IMR-90 (cell line): ENCODE results near the gene ZBTB32. TPM values are rescaled to one million over a fixed set of nuclear protein-coding genes. Genes with fewer than 3 reads are reported as not detected.

Experiments used
- ATAC-seq: fragments of 200-7000 bp; cut with Tn5 transposase; 2 replicates; pipeline ENCODE4 v1.9.1; 2020; ENCODE audit warnings: low read depth, mild to moderate bottlenecking, moderate library complexity
- BruUV-seq: library from RNA; stranded (reverse); fragments of 400-500 nt; replicated peaks from 2 replicates; lab custom pipeline; 2021; lab: Mats Ljungman, UMichigan
- CTCF ChIA-PET: fragments of 300-600 bp; formaldehyde crosslinking; extraction: SDS; loops from one replicate; lab custom pipeline; 2021; ENCODE audit warnings: antibody characterized with exemption; lab: Yijun Ruan, JAX
- POLR2A ChIA-PET: fragments of 300-600 bp; sonication (Branson Sonifier 250); formaldehyde crosslinking; loops from one replicate; lab custom pipeline; 2022; ENCODE audit warnings: antibody characterized with exemption; ENCODE audit not compliant: unreplicated experiment; lab: Charles Lee
- DNase-seq: peaks from one replicate; pipeline ENCODE4 v3.0.0; 2013
- H2AFZ ChIP-seq: replicated peaks from 2 replicates; pipeline ENCODE3; 2013; ENCODE audit warnings: low read length, mild to moderate bottlenecking; ENCODE audit not compliant: poor library complexity
- H2AK5ac ChIP-seq: 2 replicates; pipeline ENCODE4 v1.6.1; 2013; ENCODE audit warnings: low read depth, low read length, inconsistent platforms
- H2AK9ac ChIP-seq: replicated peaks from 2 replicates; pipeline ENCODE3; 2013; ENCODE audit warnings: mild to moderate bottlenecking, low read depth, low read length, moderate library complexity; ENCODE audit not compliant: poor library complexity
- H2BK120ac ChIP-seq: 2 replicates; pipeline ENCODE4 v1.6.1; 2013; ENCODE audit warnings: low read depth, low read length, inconsistent platforms
- H2BK15ac ChIP-seq: 3 replicates; pipeline ENCODE4 v1.6.1; 2013; ENCODE audit warnings: low read depth, low read length, inconsistent platforms
- H2BK20ac ChIP-seq: 2 replicates; pipeline ENCODE4 v1.6.1; 2013; ENCODE audit warnings: low read depth, mild to moderate bottlenecking, inconsistent platforms, low read length, moderate library complexity
- H2BK5ac ChIP-seq: 2 replicates; pipeline ENCODE4 v1.6.1; 2013; ENCODE audit warnings: mild to moderate bottlenecking, low read depth, low read length, inconsistent platforms; ENCODE audit not compliant: poor library complexity, severe bottlenecking
- H3K14ac ChIP-seq: replicated peaks from 2 replicates; pipeline ENCODE4 v1.6.1; 2013; ENCODE audit warnings: low read depth, low read length, inconsistent platforms
- H3K18ac ChIP-seq: 2 replicates; pipeline ENCODE4 v1.6.1; 2013; ENCODE audit warnings: low read depth, low read length, control low read depth
- H3K23ac ChIP-seq: 2 replicates; pipeline ENCODE4 v1.6.1; 2013; ENCODE audit warnings: low read depth, low read length, inconsistent platforms
- H3K27ac ChIP-seq: 2 replicates; pipeline ENCODE4 v1.5.1; 2013; ENCODE audit warnings: mild to moderate bottlenecking, control low read depth, low read length; ENCODE audit not compliant: insufficient read depth
- H3K27me3 ChIP-seq: 2 replicates; pipeline ENCODE4 v1.6.1; 2013; ENCODE audit warnings: low read length; ENCODE audit not compliant: control insufficient read depth, insufficient read depth
- H3K36me3 ChIP-seq: 2 replicates; pipeline ENCODE4 v1.6.1; 2013; ENCODE audit warnings: low read length, mixed read lengths; ENCODE audit not compliant: control insufficient read depth, insufficient read depth
- H3K4ac ChIP-seq: 2 replicates; pipeline ENCODE4 v1.6.1; 2013; ENCODE audit warnings: low read depth, low read length, inconsistent platforms
- H3K4me1 ChIP-seq: 2 replicates; pipeline ENCODE4 v1.6.1; 2013; ENCODE audit warnings: low read length, mixed read lengths; ENCODE audit not compliant: control insufficient read depth, insufficient read depth
- H3K4me2 ChIP-seq: 2 replicates; pipeline ENCODE4 v1.6.1; 2013; ENCODE audit warnings: low read depth, mild to moderate bottlenecking, control low read depth, low read length, moderate library complexity
- H3K4me3 ChIP-seq: 2 replicates; pipeline ENCODE4 v1.5.1; 2013; ENCODE audit warnings: low read depth, mild to moderate bottlenecking, control low read depth, low read length, moderate library complexity; ENCODE audit not compliant: insufficient read depth
- H3K56ac ChIP-seq: 2 replicates; pipeline ENCODE4 v1.6.1; 2013; ENCODE audit warnings: low read length, inconsistent platforms; ENCODE audit not compliant: insufficient read depth; ENCODE audit errors: extremely low read depth
- H3K79me1 ChIP-seq, 2 experiments: 2 replicates each; pipeline ENCODE4 v1.6.1; 2013; ENCODE audit warnings: low read length in 2 of 2, inconsistent platforms in 1 of 2, low read depth in 1 of 2
- H3K9ac ChIP-seq: 2 replicates; pipeline ENCODE4 v1.6.1; 2013; ENCODE audit warnings: low read depth, low read length, control low read depth
- H3K9me1 ChIP-seq: 2 replicates; pipeline ENCODE4 v1.6.1; 2013; ENCODE audit warnings: low read length, inconsistent platforms; ENCODE audit not compliant: insufficient read depth
- H3K9me3 ChIP-seq: 2 replicates; pipeline ENCODE4 v1.6.1; 2013; ENCODE audit warnings: low read length; ENCODE audit not compliant: control insufficient read depth, insufficient read depth
- H4K20me1 ChIP-seq: 2 replicates; pipeline ENCODE4 v1.6.1; 2013; ENCODE audit warnings: low read length, inconsistent platforms; ENCODE audit not compliant: insufficient read depth
- H4K5ac ChIP-seq: 2 replicates; pipeline ENCODE4 v1.6.1; 2013; ENCODE audit warnings: mild to moderate bottlenecking, low read depth, low read length, control low read depth
- H4K8ac ChIP-seq, 2 experiments: 2 replicates each; pipeline ENCODE4 v1.6.1; 2013; ENCODE audit warnings: low read depth in 2 of 2, low read length in 2 of 2, control low read depth in 1 of 2, inconsistent platforms in 1 of 2
- H4K91ac ChIP-seq: 2 replicates; pipeline ENCODE4 v1.6.1; 2013; ENCODE audit warnings: low read depth, low read length, inconsistent platforms; ENCODE audit not compliant: insufficient read depth
- BHLHE40 ChIP-seq: fragments of 150-350 bp; IDR thresholded peaks from 2 replicates; pipeline ENCODE4 v1.6.1; 2016; ENCODE audit warnings: mild to moderate bottlenecking, low read depth, low read length
- CEBPB ChIP-seq: IDR thresholded peaks from 2 replicates; pipeline ENCODE4 v1.6.1; 2012; ENCODE audit warnings: low read depth, low read length, improper control_type of control experiment
- CHD1 ChIP-seq: IDR thresholded peaks from 2 replicates; pipeline ENCODE4 v1.6.1; 2012; ENCODE audit warnings: low read depth, low read length, improper control_type of control experiment
- CTCF ChIP-seq: conservative IDR thresholded peaks from 2 replicates; pipeline ENCODE4 v1.5.1; 2012; ENCODE audit warnings: mild to moderate bottlenecking, low read depth, low read length, improper control_type of control experiment
- ELK1 ChIP-seq: fragments of 150-350 bp; IDR thresholded peaks from 2 replicates; pipeline ENCODE4 v1.6.1; 2016; ENCODE audit warnings: low read depth, mild to moderate bottlenecking, low read length, moderate library complexity, borderline replicate concordance
- FOS ChIP-seq: fragments of 150-350 bp; IDR thresholded peaks from 2 replicates; pipeline ENCODE4 v1.6.1; 2016; ENCODE audit warnings: low read depth, low read length
- MAFK ChIP-seq: IDR thresholded peaks from 2 replicates; pipeline ENCODE4 v1.6.1; 2012; ENCODE audit warnings: low read depth, low read length, improper control_type of control experiment
- MAZ ChIP-seq: IDR thresholded peaks from 2 replicates; pipeline ENCODE4 v1.6.1; 2012; ENCODE audit warnings: low read depth, mild to moderate bottlenecking, low read length, improper control_type of control experiment, moderate library complexity, borderline replicate concordance
- MXI1 ChIP-seq: IDR thresholded peaks from 2 replicates; pipeline ENCODE4 v1.6.1; 2012; ENCODE audit warnings: low read depth, mild to moderate bottlenecking, low read length, moderate library complexity, borderline replicate concordance
- NFE2L2 ChIP-seq: fragments of 150-350 bp; IDR thresholded peaks from 2 replicates; pipeline ENCODE4 v1.6.1; 2016; ENCODE audit warnings: low read depth, mild to moderate bottlenecking, low read length
- POLR2A ChIP-seq: IDR thresholded peaks from 2 replicates; pipeline ENCODE4 v1.6.1; 2012; ENCODE audit warnings: mild to moderate bottlenecking, low read depth, low read length
- RAD21 ChIP-seq: IDR thresholded peaks from 2 replicates; pipeline ENCODE4 v1.6.1; 2012; ENCODE audit warnings: low read length, improper control_type of control experiment
- RCOR1 ChIP-seq: IDR thresholded peaks from 2 replicates; pipeline ENCODE4 v1.6.1; 2012; ENCODE audit warnings: mild to moderate bottlenecking, low read length, improper control_type of control experiment; ENCODE audit not compliant: insufficient replicate concordance
- RFX5 ChIP-seq: IDR thresholded peaks from 2 replicates; pipeline ENCODE4 v1.8.0; 2012; ENCODE audit warnings: low read depth, mild to moderate bottlenecking, low read length, moderate library complexity
- SMC3 ChIP-seq: fragments of 150-350 bp; IDR thresholded peaks from 2 replicates; pipeline ENCODE4 v1.6.1; 2016; ENCODE audit warnings: low read depth, mild to moderate bottlenecking, antibody characterized with exemption, low read length, moderate library complexity
- USF2 ChIP-seq: fragments of 150-350 bp; IDR thresholded peaks from 2 replicates; pipeline ENCODE4 v1.6.1; 2017; ENCODE audit warnings: mild to moderate bottlenecking, antibody characterized with exemption, low read length, low read depth
- WGBS, 2 experiments: methylation state at CpG; one replicate each; pipeline versions ENCODE4 v1.1.5 to v1.1.7; 2013; ENCODE audit warnings: missing lambda C conversion rate in 2 of 2; ENCODE audit not compliant: insufficient read length in 1 of 2; ENCODE audit errors: extremely low coverage in 2 of 2; 5-methylcytosine and 5-hydroxymethylcytosine counted together
- dilution Hi-C: fragments of 300-500 bp; cut with HindIII; formaldehyde crosslinking; loops from one replicate; pipeline ENCODE4 v1.14.3; 2018; ENCODE audit warnings: low sequenced_read_pairs; ENCODE audit not compliant: unreplicated experiment
- in situ Hi-C: fragments of 300-500 bp; cut with MboI; formaldehyde crosslinking; loops from 3 replicates; pipeline ENCODE4 v1.14.3; 2019; ENCODE audit warnings: low sequenced_read_pairs, inconsistent platforms, mixed read lengths
- intact Hi-C: fragments of 100-400 bp; cut with micrococcal nuclease; formaldehyde crosslinking; loops from 2 replicates; pipeline ENCODE4 v1.10.0; 2022
- polyA plus RNA-seq, 3 experiments: library from polyadenylated mRNA; depleted of rRNA; stranded (reverse); fragments of >200 nt; gene quantifications; 2 replicates each; pipeline ENCODE4 v1.2.3, GENCODE V29; 2012; ENCODE audit warnings: low replicate concordance in 1 of 3
- total RNA-seq: library from RNA; depleted of rRNA; stranded (reverse); fragments of >200 nt; gene quantifications from 2 replicates; pipeline ENCODE4 v1.2.3, GENCODE V29; 2012

ZBTB32 gene
- total and polyA plus RNA-seq, 2 of the 4 experiments (the other 2 are of a cell fraction), result not detected

GRCh38 chr19:35746531-35746930, 42.2 kb downstream of the ZBTB32 start:
- H2BK5ac ChIP-seq, result no peak overlapping the region
- no peak overlapping the region for H3K18ac ChIP-seq
- no peak for TF ChIP-seq MAZ
- TF ChIP-seq RAD21, result no peak
- TF ChIP-seq FOS, result no peak
- no peak for TF ChIP-seq MAFK
- TF ChIP-seq NFE2L2, result no peak
- no peak for TF ChIP-seq SMC3
- no peak for TF ChIP-seq ELK1
- TF ChIP-seq POLR2A, result no peak
- TF ChIP-seq CTCF, result no peak
- no peak for TF ChIP-seq RCOR1
- no peak for TF ChIP-seq MXI1
- no peak for TF ChIP-seq RFX5
- TF ChIP-seq CEBPB, result no peak
- TF ChIP-seq CHD1, result no peak
- TF ChIP-seq USF2, result no peak
- TF ChIP-seq BHLHE40, result no peak
- no peak overlapping the region for H3K23ac ChIP-seq
- H4K5ac ChIP-seq, result no peak overlapping the region
- ChIA-PET POLR2A (no interaction called here), CTCF (interaction anchor here (1.4 kb wide), 1 partner anchor 185 kb away, joined by 3 read pairs; no protein-coding TSS in a partner anchor)
- H2BK120ac ChIP-seq, result no peak overlapping the region
- H3K79me1 ChIP-seq, result peaks cover 5 to 55% of the 10 kb centered on the region in 2 experiments; a peak in 3 of 4 replicates
- H3K9me3 ChIP-seq, result no peaks in the 10 kb centered on the region
- H3K36me3 ChIP-seq, result no peaks in the 10 kb centered on the region
- no peak overlapping the region for H3K4me3 ChIP-seq
- H4K20me1 ChIP-seq, result no peaks in the 10 kb centered on the region
- H2AFZ ChIP-seq, result no peak overlapping the region
- H2AK9ac ChIP-seq, result peak overlapping the region; percentile 98
- no peak overlapping the region for H3K4ac ChIP-seq
- H3K56ac ChIP-seq, result no peak overlapping the region
- H3K27ac ChIP-seq, result no peak overlapping the region
- dilution Hi-C loops (no loop called here), intact Hi-C loops (no loop called here), in situ Hi-C loops (no loop called here)
- H2BK15ac ChIP-seq, result no peak overlapping the region
- peaks cover 7% of the 10 kb centered on the region; the same call in 1 of the 2 replicates for H3K9me1 ChIP-seq
- BruUV-seq, result no TSS peak
- no peak overlapping the region for H3K14ac ChIP-seq
- 0 out of 2 replicates have a peak overlapping the region, but pooled peaks have one; percentile 85 for H3K9ac ChIP-seq
- no peak overlapping the region for H2BK20ac ChIP-seq
- H3K27me3 ChIP-seq, result no peaks in the 10 kb centered on the region
- H4K91ac ChIP-seq, result no peak overlapping the region
- H4K8ac ChIP-seq, result no peak overlapping the region
- 100% methylated on average over 2 of the region's 5 CpGs; no CpG with 5 or more reads in 1 of the 2 experiments for WGBS, 2 experiments
- DNase-seq (no peak), ATAC-seq (no peak)
- H3K4me2 ChIP-seq, result peak overlapping the region; percentile 16; the same call in 1 of the 2 replicates
- H3K4me1 ChIP-seq, result peaks cover 3% of the 10 kb centered on the region; the same call in 1 of the 2 replicates
- no peak overlapping the region; the same call in 1 of the 2 replicates for H2AK5ac ChIP-seq
